ENCODE results near the gene HOXC11. TPM values are rescaled to one million over a fixed set of nuclear protein-coding genes. Genes with fewer than 3 reads are reported as not detected.

The HOXC11 gene
- polyA plus RNA-seq, 4 donors: 1.6 to 3.9 (median 3.3) TPM

DNA sequence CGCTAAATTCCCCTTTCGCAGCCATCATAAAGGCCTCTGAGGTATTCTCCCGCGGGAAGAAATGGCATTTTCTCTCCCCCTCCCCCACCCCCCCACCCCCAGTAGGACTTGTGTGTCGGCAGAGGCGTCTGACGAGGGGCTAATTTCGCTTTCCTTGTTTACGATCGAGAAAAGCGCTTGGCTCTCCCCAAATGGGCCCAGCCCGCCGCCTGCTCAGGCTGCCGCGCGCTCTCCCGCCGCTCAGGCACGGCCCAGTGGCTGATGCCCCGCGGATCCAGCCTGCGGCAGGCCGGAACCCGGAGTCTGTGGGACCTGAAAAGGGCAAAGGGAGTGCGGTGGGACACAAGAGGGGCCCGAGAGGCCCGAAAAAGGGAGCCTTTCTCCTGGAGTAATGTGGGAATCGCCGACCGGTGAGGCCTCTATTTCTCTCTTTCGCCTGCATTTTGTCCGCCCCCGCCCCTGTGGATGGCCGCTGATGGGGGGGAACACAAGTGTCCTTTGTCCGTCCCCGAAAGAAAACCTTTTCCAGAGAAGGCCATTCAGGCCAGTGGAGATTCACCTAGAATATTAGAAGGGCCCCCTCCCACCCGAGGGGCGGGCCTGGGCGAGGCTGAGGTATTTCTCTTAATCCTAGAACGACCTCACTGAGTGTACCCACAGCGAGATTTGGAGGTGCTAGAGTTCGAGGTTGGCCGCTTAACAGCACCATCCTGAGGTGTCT lies 46.3 kb downstream of the HOXC11 start:
- DNase-seq (ENCODE audit: low read depth in 4 of 4, low spot score in 3 of 4): no peak

DNA sequence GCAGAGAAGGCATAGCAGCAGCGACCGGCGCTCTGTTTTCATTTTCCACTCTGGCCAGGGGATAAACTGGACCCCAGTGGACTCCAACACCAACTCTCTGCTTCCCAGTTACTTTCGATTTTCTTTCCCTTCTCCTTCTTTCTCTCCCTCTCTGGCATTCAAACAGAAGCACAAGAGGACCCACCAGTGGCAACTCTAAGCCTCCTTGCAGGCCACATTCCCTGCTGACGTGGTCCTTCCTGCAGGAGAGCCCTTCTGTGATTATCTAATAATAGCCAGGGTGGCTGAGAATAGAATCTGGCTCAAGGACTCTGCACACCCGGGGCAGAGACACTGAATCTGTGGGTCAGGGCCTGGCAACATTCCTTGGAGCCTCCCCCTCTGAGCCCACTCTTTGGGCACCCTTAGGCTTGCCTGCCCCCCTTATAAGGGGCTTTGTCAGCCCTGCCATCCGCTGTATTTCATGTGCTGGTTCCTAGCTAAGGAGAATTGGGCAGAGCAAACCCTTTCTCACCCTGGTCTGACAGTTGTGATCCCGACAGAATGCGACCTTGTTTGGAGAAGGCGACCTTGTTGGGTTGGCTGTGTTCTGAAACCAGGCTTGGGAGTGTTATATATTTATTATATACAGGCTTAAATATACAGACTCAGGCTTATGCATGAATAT lies 47.1 kb downstream of the HOXC11 start:
- no peak for DNase-seq (ENCODE audit: low read depth in 4 of 4, low spot score in 3 of 4)

DNA sequence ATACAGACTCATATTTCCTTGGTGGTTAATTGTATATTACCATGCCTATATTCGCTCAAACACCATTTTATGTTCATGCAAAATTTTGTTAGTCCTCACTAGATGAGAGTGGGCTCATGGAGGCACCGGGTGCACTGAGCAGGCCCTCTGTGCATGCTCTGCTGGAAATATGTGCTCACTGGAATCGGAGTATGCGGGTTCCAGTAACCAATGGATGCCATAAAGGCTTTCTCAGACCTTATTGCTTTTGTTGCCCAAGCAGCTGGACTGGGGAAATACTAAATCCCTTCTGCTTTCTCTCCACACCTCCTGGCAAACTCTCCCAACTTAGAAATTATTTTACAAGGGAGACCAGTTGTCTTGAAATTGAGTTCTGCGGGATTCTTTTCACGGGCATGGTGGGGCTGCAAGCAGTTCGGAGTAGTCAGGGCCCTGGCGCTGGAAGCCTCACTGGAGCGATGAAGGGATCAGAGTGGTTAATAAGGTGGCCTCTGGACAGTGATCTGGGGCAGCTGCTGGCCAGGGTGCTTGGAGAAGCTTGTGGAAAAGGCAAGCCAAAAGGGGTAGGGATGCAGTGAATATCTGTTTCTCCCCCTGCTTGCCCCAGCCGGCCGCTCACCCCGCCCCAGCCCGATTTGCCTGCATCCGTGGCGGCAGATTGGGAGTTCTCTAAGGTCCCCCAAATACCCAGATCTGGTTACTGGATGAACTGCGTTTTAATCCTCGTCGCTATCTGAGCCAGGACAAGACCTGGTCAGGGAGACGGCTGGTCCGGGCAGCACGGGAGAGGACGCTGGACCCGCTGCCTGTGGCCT lies 47.9 kb downstream of the HOXC11 start:
- no peak for DNase-seq (ENCODE audit: low read depth in 4 of 4, low spot score in 3 of 4)

DNA sequence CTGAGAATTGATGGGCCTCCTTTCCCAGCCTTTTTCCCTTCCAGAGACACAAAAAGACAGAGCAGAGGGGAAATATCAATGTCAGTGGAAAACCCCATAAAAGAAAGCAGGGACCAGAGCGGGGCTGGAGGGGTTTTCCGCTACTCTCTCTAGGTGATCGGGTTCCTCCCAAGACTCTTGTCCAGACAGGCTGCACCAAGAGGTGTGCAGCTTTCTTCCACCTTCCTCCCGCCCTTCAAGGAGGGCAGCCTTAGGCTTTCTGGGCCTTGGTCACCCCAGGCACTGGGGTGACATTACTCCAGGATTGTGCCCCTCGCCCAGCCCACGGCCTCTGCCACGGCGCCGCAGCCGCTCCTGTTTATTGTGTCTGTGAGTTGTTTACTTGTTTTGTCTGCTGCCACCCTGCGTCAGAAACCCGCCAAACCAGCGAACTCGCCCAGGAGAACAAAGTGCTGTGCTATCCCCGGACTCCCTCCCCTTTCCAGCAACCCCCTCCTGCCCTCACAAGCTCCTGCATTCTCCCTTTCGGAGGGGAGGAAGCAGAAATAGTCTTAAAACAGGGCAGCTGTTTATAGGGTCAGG lies 48.6 kb downstream of the HOXC11 start:
- no peak for DNase-seq (ENCODE audit: low read depth in 4 of 4, low spot score in 3 of 4)

DNA sequence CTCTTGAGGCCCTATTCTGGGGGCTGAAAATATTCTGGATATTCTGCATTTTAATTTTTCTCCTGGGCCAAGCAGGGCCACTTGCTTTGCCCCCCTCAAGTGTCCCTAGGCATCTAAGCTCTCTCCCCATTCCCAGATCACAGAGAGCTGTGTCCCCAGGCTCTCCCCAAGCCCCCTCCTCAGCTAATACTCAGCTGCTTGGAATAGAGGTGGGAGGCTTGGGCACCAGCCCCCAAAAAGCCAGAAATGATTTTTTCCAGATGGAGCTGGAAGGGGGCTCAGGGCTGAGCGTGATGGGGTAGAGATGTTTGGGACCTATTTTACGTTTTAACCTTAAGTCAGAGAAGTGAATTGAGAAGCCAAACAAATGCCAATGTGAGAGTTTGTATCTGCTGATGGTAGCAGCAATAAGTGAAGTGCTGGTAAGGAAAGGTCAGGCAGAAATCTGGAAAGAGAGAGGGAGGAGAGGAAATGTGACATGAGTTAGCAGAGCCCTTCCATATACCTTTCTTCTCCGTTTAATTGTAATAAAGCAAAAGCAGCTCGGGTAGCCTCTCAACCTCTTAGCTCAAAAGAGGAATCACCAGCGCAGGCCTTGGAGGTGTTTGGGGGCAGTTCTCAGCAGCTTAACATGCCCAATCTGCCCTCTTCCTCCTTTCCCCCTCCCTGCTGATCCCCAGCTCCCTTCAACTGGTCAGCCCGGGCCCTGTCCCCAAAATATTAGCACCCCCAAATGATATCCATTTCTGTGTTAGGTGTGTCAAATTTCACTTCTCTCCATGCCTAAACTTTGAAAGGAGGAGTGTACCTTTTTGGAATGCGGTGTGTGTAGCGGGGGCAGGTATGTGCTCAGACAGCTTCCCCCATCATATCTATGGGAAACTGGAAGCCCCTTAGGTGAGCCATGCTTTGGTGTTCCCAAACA lies 50.3 kb downstream of the HOXC11 start:
- no peak for DNase-seq (ENCODE audit: low read depth in 4 of 4, low spot score in 3 of 4)

DNA sequence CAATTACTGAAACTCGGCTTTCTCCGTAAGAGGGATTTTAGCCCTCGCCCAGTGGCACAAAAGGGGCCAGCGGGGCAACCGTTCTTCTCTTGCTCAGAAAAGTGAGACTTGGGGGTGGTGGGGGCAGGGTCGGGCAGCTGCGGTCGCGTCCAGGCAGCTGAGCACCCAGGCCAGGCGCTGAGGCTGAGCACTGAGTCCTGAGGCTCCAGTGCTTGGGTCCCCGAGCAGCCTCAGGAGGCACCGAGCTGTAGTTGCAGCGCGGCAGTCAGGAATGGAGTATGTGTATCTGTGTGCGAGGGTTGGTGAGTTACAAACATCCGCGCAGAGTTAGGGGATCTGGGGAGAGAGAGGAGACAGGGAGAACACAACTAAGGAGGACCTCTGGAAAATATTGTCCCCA lies 51.2 kb downstream of the HOXC11 start:
- no peak for DNase-seq (ENCODE audit: low read depth in 4 of 4, low spot score in 3 of 4)

DNA sequence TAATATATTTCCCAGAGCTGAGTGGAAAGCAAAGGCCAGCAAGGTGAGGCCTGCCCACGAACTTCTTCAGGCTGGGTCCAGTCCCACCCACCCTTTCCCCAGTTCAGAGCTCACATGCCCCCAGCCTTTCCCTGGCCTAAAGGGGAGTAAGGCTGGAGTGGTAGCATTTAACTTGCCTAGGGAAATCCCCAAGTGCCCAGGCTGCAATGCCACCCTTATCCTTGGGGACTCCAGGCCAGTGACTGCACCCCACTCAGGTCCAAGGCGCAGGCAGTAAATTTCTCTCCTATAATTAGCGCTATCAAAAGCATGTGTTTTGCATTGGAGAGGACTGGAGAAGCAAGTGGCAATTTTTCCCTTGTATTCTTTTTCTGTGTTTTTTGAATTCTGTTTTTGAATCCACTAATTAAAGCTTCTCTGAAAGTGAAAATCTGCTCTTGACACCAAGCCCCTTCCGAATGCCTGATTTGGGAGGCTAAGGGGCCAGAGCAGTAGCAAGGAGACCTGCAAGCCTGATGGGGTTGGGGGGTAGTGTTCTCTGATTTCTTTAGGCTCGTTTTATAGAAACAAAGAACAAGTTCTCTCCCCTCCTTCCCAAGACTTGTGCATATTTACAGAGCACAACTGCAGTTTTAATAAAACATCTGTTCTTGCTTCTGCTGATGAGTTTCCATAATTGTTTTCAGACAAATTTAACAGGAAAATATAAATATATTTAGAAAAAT lies 51.8 kb downstream of the HOXC11 start:
- DNase-seq (ENCODE audit: low read depth in 4 of 4, low spot score in 3 of 4): no peak

DNA sequence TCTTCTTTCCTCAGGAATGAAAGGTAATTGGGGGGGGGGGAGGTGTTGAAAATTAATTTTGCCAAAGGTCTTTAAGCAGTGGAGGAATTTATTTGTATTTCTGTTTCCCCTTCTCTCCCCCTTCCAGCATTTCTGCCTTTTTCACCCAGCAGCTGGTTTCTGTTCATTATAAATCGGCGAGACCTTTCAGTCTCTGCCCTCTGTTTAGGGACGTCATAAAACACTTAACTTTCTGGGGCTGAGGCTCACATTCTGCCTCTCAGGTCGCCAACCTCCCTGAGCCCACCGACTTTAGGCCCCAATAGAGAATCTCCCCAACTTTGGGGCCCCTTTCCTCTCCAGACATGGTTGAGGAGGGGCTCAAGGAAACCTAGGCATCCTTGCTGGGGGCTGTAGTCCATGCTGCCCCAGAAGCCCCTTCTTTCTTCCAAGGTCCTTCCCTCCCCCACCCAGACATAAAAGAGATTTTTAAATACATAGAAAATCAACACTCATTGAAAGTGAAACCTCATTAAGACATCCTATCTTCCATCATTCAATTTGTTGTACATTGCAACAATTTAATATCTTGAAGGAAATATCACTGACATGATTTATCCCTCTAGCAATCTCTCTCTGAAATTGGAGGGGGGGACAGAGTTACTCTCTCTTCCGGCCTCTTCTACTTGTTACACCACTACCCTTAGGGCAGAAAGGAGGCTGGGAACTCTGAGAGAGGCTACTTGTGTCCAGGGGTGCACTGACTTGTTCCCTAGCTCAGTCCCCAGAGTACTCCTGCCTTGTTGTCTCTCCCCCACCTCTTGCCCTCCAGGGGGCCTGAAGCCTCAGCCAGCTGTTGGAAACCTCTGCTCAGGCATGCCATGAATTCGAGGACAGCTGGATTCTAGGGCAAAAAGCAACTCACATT lies 52.8 kb downstream of the HOXC11 start:
- DNase-seq (ENCODE audit: low read depth in 4 of 4, low spot score in 3 of 4): no peak

DNA sequence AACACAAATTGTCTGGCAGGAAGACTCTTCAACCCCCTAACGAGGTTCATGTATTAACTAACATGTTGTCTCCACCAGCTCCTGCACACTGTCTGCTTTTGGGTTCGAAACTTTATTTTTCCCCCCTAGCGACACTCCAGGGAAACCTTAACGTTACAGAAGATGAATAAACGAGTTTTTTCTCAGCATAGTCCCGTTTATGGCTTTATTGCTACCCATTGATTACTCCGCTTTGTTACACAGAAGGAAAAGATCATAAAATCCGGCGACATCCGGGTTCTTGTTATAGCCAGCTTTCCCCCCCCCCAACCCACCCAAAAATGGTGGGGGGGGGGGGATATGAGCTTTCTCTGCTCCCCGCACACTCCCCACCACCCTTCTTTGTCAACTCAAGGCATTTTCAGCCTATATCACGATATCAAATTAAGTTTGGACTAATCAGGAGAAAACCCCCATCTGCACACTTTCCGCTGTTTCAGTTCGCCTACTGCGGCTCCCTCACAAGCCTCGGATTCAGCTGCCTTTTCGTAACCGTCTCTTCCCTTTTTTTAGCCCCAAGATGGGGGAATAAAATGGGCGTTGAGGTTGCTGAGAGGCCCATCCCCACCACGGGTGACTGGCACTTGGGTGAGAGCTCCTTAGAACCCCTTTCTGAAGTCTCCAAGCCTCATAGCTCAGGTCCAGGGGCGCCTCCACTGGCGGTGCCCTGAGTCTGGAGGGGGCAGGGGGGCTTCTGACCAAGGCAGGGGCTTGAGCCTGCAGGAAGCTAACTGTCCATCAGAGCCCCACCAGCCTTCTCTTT lies 53.9 kb downstream of the HOXC11 start:
- DNase-seq (ENCODE audit: low read depth in 4 of 4, low spot score in 3 of 4): no peak

Other genes with a start within 250 kb of the HOXC11 start
- 100 to 1,000 TPM; 117 to 160 (median 138) TPM for gene CALCOCO1, start 245.7 kb upstream of the HOXC11 start, polyA plus RNA-seq (ENCODE audit: insufficient read length in 4 of 4)
- gene CISTR, start 221.1 kb upstream of the HOXC11 start, polyA plus RNA-seq (ENCODE audit: insufficient read length in 4 of 4): not detected
- not detected for gene HOXC13, start 34.3 kb upstream of the HOXC11 start, polyA plus RNA-seq (ENCODE audit: insufficient read length in 4 of 4)
- gene HOXC12, start 18.2 kb upstream of the HOXC11 start, polyA plus RNA-seq (ENCODE audit: insufficient read length in 4 of 4): under 1 TPM in 1 of 4 donors, not detected in 3; 0.04 TPM
- gene HOTAIR, start 1.8 kb downstream of the HOXC11 start, polyA plus RNA-seq (ENCODE audit: insufficient read length in 4 of 4): 1 to 10 TPM; 1.3 to 2.9 (median 2.6) TPM
- 100 to 1,000 TPM in 1 of 4 donors, 10 to 100 TPM in 3; 62.0 to 114 (median 71.7) TPM for gene HOXC10, start 12.0 kb downstream of the HOXC11 start, polyA plus RNA-seq (ENCODE audit: insufficient read length in 4 of 4)
- 10 to 100 TPM; 15.7 to 31.8 (median 27.1) TPM for gene HOXC9, start 27.0 kb downstream of the HOXC11 start, polyA plus RNA-seq (ENCODE audit: insufficient read length in 4 of 4)
- gene HOXC8, start 35.9 kb downstream of the HOXC11 start, polyA plus RNA-seq (ENCODE audit: insufficient read length in 4 of 4): 10 to 100 TPM in 2 of 4 donors, 1 to 10 TPM in 2; 8.9 to 23.3 (median 12.0) TPM
- gene HOXC6, start 55.3 kb downstream of the HOXC11 start, polyA plus RNA-seq (ENCODE audit: insufficient read length in 4 of 4): 10 to 100 TPM; 32.8 to 90.5 (median 41.9) TPM
- 1 to 10 TPM; 1.5 to 7.8 (median 3.0) TPM for gene HOXC5, start 59.9 kb downstream of the HOXC11 start, polyA plus RNA-seq (ENCODE audit: insufficient read length in 4 of 4)
- 100 to 1,000 TPM in 1 of 4 donors, 10 to 100 TPM in 3; 49.4 to 136 (median 65.6) TPM for gene HOXC4, start 80.7 kb downstream of the HOXC11 start, polyA plus RNA-seq (ENCODE audit: insufficient read length in 4 of 4)
- gene SMUG1, start 215.9 kb downstream of the HOXC11 start, polyA plus RNA-seq (ENCODE audit: insufficient read length in 4 of 4): 10 to 100 TPM; 22.8 to 41.4 (median 32.8) TPM